GM12878 (cell line): ENCODE data around the gene DEFB119. TPM values are rescaled to one million over a fixed set of nuclear protein-coding genes. Genes with fewer than 3 reads are reported as not detected.

Source experiments
- ATAC-seq: fragments of 200-7000 bp; cut with Tn5 transposase; 3 replicates; pipeline ENCODE4 v1.9.1; 2020; ENCODE audit warnings: mild to moderate bottlenecking, moderate library complexity
- BruUV-seq: library from RNA; stranded (reverse); fragments of 400-500 nt; replicated peaks from 2 replicates; lab custom pipeline; 2021; lab: Mats Ljungman, UMichigan
- CTCF ChIA-PET: fragments of 300-600 bp; sonication (Branson Sonifier 250); formaldehyde crosslinking; extraction: SDS; loops from one replicate; lab custom pipeline; 2021; ENCODE audit warnings: inconsistent platforms; lab: Yijun Ruan, JAX
- POLR2A ChIA-PET: fragments of 350-600 bp; formaldehyde crosslinking; extraction: SDS; loops from one replicate; lab custom pipeline; 2021; ENCODE audit warnings: inconsistent platforms; lab: Charles Lee
- RAD21 ChIA-PET: fragments of 300-600 bp; sonication (Branson Sonifier 250); formaldehyde crosslinking; loops from one replicate; lab custom pipeline; 2023; ENCODE audit warnings: antibody characterized with exemption; ENCODE audit not compliant: unreplicated experiment; lab: Charles Lee
- SMC1A ChIA-PET: fragments of 300-600 bp; sonication (Branson Sonifier 250); formaldehyde crosslinking; loops from one replicate; lab custom pipeline; 2023; ENCODE audit not compliant: unreplicated experiment, uncharacterized antibody; lab: Charles Lee
- DNase-seq: peaks from one replicate; pipeline ENCODE4 v3.0.0-alpha.2; 2011; ENCODE audit warnings: low read depth, low spot score
- FAIRE-seq: peaks from 3 replicates; lab custom pipeline; 2011; peaks lifted over from hg19 to GRCh38; lab: Jason Lieb, UNC
- H2AFZ ChIP-seq: 2 replicates; pipeline ENCODE4 v1.6.0; 2011; ENCODE audit warnings: low read depth, low read length, control low read depth; ENCODE audit not compliant: control insufficient read depth
- H3K27ac ChIP-seq: 2 replicates; pipeline ENCODE4 v1.5.1; 2011; ENCODE audit warnings: control low read depth; ENCODE audit not compliant: control insufficient read depth, insufficient read depth
- H3K27me3 ChIP-seq, 2 experiments: replicated peaks in 1 of 2; 2 replicates each; pipeline versions ENCODE4 v1.6.0 to v1.6.1; 2011; ENCODE audit warnings: low read length in 1 of 2; ENCODE audit not compliant: control insufficient read depth in 2 of 2, insufficient read depth in 2 of 2
- H3K36me3 ChIP-seq, 2 experiments: 2 replicates each; pipeline ENCODE4 v1.5.1; 2011; ENCODE audit warnings: low read length in 1 of 2; ENCODE audit not compliant: control insufficient read depth in 2 of 2, insufficient read depth in 2 of 2
- H3K4me1 ChIP-seq: 2 replicates; pipeline ENCODE4 v1.6.1; 2011; ENCODE audit warnings: mild to moderate bottlenecking, low read length, moderate library complexity, mixed read lengths; ENCODE audit not compliant: control insufficient read depth, insufficient read depth
- H3K4me2 ChIP-seq: 2 replicates; pipeline ENCODE4 v1.6.0; 2011; ENCODE audit warnings: control low read depth; ENCODE audit not compliant: control insufficient read depth, insufficient read depth
- H3K4me3 ChIP-seq: fragments of 200-600 bp; sonication (generic); 2 replicates; pipeline ENCODE4 v1.5.1; 2016
- H3K79me2 ChIP-seq: 2 replicates; pipeline ENCODE4 v1.6.0; 2011; ENCODE audit warnings: low read length; ENCODE audit not compliant: control insufficient read depth, insufficient read depth
- H3K9ac ChIP-seq: 2 replicates; pipeline ENCODE4 v1.8.0; 2011; ENCODE audit warnings: low read length, control low read depth, mixed read lengths; ENCODE audit not compliant: control insufficient read depth, insufficient read depth
- H3K9me3 ChIP-seq: replicated peaks from 3 replicates; pipeline ENCODE4 v1.5.1; 2011; ENCODE audit warnings: mild to moderate bottlenecking, low read length; ENCODE audit not compliant: control insufficient read depth, insufficient read depth
- H4K20me1 ChIP-seq: 2 replicates; pipeline ENCODE4 v1.6.0; 2011; ENCODE audit not compliant: control insufficient read depth, insufficient read depth
- CBX3 ChIP-seq: fragments of 200-600 bp; sonication (generic); IDR thresholded peaks from 2 replicates; pipeline ENCODE4 v1.6.1; 2016; ENCODE audit warnings: low read depth, borderline replicate concordance
- POLR2AphosphoS2 ChIP-seq: IDR thresholded peaks from 2 replicates; pipeline ENCODE4 v1.6.1; 2011; ENCODE audit warnings: low read depth, mild to moderate bottlenecking, low read length, improper control_type of control experiment, moderate library complexity
- SP1 ChIP-seq: IDR thresholded peaks from one replicate; pipeline ENCODE4 v1.6.1; 2011; ENCODE audit warnings: low read depth, low read length
- SPI1 ChIP-seq: IDR thresholded peaks from 2 replicates; pipeline ENCODE4 v1.6.1; 2011; ENCODE audit warnings: low read depth, mild to moderate bottlenecking, low read length, moderate library complexity, borderline replicate concordance; ENCODE audit not compliant: insufficient read depth
- SRF ChIP-seq, 2 experiments: IDR thresholded peaks; 2 replicates each; pipeline ENCODE4 v1.6.1; 2011; ENCODE audit warnings: low read depth in 2 of 2, low read length in 2 of 2, mild to moderate bottlenecking in 1 of 2, moderate library complexity in 1 of 2
- TBL1XR1 ChIP-seq: IDR thresholded peaks from 2 replicates; pipeline ENCODE4 v1.6.1; 2012; ENCODE audit warnings: low read depth, low read length, improper control_type of control experiment
- WGBS: methylation state at CpG from one replicate; pipeline ENCODE4 v1.1.6; 2016; ENCODE audit warnings: low lambda C conversion rate; ENCODE audit not compliant: insufficient replicate concordance, insufficient coverage; ENCODE audit errors: missing lambda C conversion rate; 5-methylcytosine and 5-hydroxymethylcytosine counted together
- in situ Hi-C: fragments of 300-500 bp; cut with MboI; formaldehyde crosslinking; loops from 9 replicates; pipeline ENCODE4 v1.14.3; 2018; ENCODE audit warnings: mixed read lengths
- intact Hi-C: fragments of 100-400 bp; cut with micrococcal nuclease; formaldehyde crosslinking; loops from one replicate; pipeline ENCODE4 v1.14.2; 2022; ENCODE audit not compliant: unreplicated experiment
- polyA plus RNA-seq, 11 experiments: library from polyadenylated mRNA; depleted of rRNA in 4 of 11; unstranded in 6 of 11; stranded (reverse) in 5 of 11; fragments of >200 nt; fragmentation: Nextera tagmentation in 4 of 11; fragmentation: Illumina TruSeq in 1 of 11; extraction: Ambion mirVana in 4 of 11; extraction: Trizol in 1 of 11; gene quantifications; 1 replicate in 1 of 11; 2 replicates in 10 of 11; pipeline versions ENCODE4 v1.2.1 to v1.2.3, GENCODE V29; 2011 to 2016; ENCODE audit warnings: inconsistent platforms in 2 of 11, missing spikeins in 2 of 11, low read depth in 1 of 11
- total RNA-seq, 4 experiments: library from RNA; depleted of rRNA in 3 of 4; stranded (reverse); fragments of >200 nt in 3 of 4; fragmentation: Illumina TruSeq in 1 of 4; extraction: Trizol in 1 of 4; gene quantifications; 2 replicates each; pipeline versions ENCODE4 v1.2.1 to v1.2.3, GENCODE V29; 2013 to 2021
- TF ChIP-seq, protein P1 (sequence below): IDR thresholded peaks from 2 replicates; pipeline ENCODE4 v1.6.1; 2011; ENCODE audit warnings: borderline replicate concordance, low read depth, mild to moderate bottlenecking, moderate library complexity, low read length; ENCODE audit not compliant: insufficient read depth, poor library complexity, severe bottlenecking
- TF ChIP-seq, protein P2 (sequence below): IDR thresholded peaks from 2 replicates; pipeline ENCODE4 v1.6.1; 2012; ENCODE audit warnings: improper control_type of control experiment, low read depth, low read length; ENCODE audit not compliant: insufficient replicate concordance
- TF ChIP-seq, protein P3 (sequence below): fragments of 450-650 bp; IDR thresholded peaks from 2 replicates; pipeline ENCODE4 v1.6.1; 2017; ENCODE audit warnings: borderline replicate concordance

DEFB119 gene
- total and polyA plus RNA-seq, 10 of the 15 experiments (the other 5 are each of a cell fraction or from before 2014, with no cell fraction given): not detected

DNA sequence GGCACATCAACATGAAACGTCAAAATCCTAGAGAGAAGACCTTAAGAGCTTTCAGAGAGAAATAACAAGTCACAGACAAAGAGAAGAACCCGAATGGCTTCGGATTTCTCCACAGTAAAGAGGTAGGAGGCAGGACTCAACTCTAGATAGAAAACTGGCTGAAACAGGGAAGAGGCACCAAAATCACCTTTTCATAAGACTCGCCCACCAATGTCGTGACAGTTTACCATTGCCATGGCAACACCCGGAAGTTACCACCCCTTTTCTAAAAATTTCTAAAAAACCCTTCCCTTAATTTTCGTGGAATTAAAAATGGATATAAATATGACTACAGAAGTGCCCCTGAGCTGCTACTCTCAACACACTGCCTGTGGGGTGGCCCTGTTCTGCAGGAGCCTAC lies 27.9 kb upstream of the DEFB119 start:
- Histone ChIP-seq H3K4me1 (no peaks in the 10 kb centered on the region), H4K20me1 (no peaks in the 10 kb centered on the region), H3K36me3 (no peaks in the 10 kb centered on the region), H3K27me3 (no peaks in the 10 kb centered on the region), H3K27ac (no peak overlapping the region), H3K79me2 (no peaks in the 10 kb centered on the region), H3K9ac (no peak overlapping the region), H3K4me3 (no peak overlapping the region), H3K9me3 (no peaks in the 10 kb centered on the region), H3K4me2 (no peak overlapping the region), H2AFZ (no peak overlapping the region)
- TF ChIP-seq, protein P1, sequence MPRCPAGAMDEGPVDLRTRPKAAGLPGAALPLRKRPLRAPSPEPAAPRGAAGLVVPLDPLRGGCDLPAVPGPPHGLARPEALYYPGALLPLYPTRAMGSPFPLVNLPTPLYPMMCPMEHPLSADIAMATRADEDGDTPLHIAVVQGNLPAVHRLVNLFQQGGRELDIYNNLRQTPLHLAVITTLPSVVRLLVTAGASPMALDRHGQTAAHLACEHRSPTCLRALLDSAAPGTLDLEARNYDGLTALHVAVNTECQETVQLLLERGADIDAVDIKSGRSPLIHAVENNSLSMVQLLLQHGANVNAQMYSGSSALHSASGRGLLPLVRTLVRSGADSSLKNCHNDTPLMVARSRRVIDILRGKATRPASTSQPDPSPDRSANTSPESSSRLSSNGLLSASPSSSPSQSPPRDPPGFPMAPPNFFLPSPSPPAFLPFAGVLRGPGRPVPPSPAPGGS: no peak
- no peak for TF ChIP-seq SP1
- TF ChIP-seq CBX3: no peak
- TF ChIP-seq SRF (IDR thresholded peaks at IDR 0.05; ENCODE audit: low read depth in 2 of 2, low read length in 2 of 2): no peak
- TF ChIP-seq, protein P2, sequence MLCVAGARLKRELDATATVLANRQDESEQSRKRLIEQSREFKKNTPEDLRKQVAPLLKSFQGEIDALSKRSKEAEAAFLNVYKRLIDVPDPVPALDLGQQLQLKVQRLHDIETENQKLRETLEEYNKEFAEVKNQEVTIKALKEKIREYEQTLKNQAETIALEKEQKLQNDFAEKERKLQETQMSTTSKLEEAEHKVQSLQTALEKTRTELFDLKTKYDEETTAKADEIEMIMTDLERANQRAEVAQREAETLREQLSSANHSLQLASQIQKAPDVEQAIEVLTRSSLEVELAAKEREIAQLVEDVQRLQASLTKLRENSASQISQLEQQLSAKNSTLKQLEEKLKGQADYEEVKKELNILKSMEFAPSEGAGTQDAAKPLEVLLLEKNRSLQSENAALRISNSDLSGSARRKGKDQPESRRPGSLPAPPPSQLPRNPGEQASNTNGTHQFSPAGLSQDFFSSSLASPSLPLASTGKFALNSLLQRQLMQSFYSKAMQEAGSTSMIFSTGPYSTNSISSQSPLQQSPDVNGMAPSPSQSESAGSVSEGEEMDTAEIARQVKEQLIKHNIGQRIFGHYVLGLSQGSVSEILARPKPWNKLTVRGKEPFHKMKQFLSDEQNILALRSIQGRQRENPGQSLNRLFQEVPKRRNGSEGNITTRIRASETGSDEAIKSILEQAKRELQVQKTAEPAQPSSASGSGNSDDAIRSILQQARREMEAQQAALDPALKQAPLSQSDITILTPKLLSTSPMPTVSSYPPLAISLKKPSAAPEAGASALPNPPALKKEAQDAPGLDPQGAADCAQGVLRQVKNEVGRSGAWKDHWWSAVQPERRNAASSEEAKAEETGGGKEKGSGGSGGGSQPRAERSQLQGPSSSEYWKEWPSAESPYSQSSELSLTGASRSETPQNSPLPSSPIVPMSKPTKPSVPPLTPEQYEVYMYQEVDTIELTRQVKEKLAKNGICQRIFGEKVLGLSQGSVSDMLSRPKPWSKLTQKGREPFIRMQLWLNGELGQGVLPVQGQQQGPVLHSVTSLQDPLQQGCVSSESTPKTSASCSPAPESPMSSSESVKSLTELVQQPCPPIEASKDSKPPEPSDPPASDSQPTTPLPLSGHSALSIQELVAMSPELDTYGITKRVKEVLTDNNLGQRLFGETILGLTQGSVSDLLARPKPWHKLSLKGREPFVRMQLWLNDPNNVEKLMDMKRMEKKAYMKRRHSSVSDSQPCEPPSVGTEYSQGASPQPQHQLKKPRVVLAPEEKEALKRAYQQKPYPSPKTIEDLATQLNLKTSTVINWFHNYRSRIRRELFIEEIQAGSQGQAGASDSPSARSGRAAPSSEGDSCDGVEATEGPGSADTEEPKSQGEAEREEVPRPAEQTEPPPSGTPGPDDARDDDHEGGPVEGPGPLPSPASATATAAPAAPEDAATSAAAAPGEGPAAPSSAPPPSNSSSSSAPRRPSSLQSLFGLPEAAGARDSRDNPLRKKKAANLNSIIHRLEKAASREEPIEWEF: no peak
- TF ChIP-seq, protein P3, sequence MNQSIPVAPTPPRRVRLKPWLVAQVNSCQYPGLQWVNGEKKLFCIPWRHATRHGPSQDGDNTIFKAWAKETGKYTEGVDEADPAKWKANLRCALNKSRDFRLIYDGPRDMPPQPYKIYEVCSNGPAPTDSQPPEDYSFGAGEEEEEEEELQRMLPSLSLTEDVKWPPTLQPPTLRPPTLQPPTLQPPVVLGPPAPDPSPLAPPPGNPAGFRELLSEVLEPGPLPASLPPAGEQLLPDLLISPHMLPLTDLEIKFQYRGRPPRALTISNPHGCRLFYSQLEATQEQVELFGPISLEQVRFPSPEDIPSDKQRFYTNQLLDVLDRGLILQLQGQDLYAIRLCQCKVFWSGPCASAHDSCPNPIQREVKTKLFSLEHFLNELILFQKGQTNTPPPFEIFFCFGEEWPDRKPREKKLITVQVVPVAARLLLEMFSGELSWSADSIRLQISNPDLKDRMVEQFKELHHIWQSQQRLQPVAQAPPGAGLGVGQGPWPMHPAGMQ: no peak
- no peak for TF ChIP-seq SPI1
- TF ChIP-seq TBL1XR1: no peak
- TF ChIP-seq POLR2AphosphoS2: no peak
- intact Hi-C loops (no loop called here), in situ Hi-C loops (no loop called here)
- POLR2A ChIA-PET: no interaction called here
- no TSS peak for BruUV-seq
- no peak for DNase-seq
- no peak for ATAC-seq
- CTCF ChIA-PET: no interaction called here
- 38% methylated on average over 7 of the region's 7 CpGs for WGBS
- RAD21 ChIA-PET: no interaction called here
- FAIRE-seq: no peak
- SMC1A ChIA-PET: no interaction called here
